Activated CD4-positive, alpha-beta T cell treated with anti-CD3 and anti-CD28 coated beads, Interleukin-2, amount 50 U/mL, for 24 hours (primary cell): ENCODE measurements around the gene NPFFR2.
"Not testable (repeated sequence)": the region's sequence is repeated elsewhere in the genome, so short reads cannot be mapped to it uniquely, and the experiment has no call there.

Experiments
- DNase-seq, 2 donors: peaks; one replicate each; pipeline ENCODE4 v3.0.0-alpha.2; 2020; ENCODE audit warnings: low read depth in 1 of 2, low spot score in 1 of 2

The NPFFR2 gene

DNA sequence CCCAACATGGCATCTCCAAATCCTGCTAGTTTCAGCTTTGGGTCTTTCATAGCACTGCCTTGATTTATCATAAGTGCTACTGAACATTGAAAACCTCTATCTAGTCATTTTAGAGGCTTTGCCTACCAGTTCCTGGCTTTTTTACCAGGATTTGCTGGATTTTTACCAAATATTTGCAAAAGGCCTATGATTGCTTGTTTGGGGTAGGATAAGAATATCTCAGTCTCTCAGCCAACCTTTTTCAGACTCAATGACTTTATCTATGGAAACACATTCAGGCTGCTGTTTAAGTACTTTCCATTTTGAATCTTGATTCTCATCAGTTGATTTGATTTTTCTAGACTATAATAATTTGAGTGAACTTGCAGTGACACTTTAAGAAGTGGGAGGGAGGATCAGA, 80.1 kb downstream of the NPFFR2 start:
- no peak for DNase-seq

DNA sequence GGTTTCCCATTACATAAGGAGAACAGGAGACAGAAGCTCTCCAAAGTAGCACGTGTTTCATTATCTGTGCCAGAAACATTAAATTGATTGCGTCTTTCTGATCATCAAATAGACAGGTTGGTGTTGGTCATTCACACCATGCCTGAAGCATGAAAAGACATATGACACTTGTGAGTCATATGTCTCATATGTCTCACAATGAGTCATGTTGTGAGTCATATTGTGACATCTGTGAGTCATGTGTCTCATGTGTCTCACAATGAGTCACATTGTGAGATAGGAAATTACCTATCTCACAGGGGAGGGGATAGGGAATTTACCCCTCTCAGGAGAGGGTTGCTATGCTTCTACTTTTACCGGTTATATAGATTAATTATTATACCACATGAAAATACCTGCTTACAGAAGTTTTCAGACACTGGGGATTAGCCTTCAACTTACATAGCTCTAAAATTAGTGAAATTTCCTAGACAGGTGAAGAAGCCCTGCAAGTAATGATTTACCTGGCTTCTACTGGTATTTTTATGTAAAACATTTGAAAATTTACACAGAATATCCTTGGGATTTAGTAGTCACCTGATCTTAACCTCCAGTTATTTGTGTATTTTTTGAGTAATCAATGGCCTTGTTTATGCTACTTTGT, 80.8 kb downstream of the NPFFR2 start:
- DNase-seq: peak in 1 of 2 donors; percentile 25

DNA sequence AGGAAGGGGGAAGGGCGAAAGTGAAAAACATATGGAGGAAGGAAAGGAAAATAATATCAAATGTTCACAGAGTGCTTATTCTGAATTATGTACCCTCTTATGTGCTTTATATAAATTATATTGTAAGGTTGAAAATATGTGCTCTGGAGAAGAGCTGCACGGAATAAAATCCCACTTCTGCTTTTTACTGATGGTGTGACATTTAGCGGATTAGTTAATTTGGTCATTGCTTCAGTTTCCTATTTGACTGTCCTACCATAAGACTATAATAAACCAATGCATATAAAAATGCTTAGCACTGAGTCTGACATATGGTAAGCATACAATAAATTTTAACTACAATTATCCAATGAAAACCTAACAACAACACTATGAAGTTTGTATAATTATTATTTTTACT, 86.2 kb downstream of the NPFFR2 start:
- DNase-seq: no peak

DNA sequence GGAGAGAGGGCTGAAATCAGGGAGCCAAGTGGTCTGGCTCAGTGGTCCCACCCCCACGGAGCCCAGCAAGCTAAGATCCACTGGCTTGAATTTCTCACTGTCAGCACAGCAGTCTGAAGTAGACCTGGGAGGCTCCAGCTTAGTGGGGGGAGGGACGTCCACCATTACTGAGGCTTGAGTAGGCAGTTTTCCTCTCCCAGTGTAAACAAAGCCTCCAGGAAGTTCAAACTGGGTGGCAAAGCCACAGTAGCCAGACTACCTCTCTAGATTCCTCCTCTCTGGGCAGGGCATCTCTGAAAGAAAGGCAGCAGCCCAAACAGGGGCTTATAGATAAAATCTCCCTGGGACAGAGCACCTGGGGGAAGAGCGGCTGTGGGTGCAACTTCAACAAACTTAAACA, 88.1 kb downstream of the NPFFR2 start:
- DNase-seq: no peak

DNA sequence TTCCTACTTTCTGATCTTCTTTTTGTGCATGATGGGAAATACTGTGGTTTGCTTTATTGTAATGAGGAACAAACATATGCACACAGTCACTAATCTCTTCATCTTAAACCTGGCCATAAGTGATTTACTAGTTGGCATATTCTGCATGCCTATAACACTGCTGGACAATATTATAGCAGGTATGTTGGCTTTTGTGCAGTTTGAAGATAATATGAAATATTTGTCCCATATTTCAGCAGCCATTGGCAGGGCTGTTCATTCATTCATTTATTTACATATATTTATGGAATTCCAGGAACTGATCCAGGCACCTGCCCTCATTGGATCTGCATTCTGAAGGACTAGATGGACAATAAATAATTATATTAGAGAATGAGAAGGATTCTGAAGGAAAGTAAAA, 96.9 kb downstream of the NPFFR2 start:
- DNase-seq: no peak

DNA sequence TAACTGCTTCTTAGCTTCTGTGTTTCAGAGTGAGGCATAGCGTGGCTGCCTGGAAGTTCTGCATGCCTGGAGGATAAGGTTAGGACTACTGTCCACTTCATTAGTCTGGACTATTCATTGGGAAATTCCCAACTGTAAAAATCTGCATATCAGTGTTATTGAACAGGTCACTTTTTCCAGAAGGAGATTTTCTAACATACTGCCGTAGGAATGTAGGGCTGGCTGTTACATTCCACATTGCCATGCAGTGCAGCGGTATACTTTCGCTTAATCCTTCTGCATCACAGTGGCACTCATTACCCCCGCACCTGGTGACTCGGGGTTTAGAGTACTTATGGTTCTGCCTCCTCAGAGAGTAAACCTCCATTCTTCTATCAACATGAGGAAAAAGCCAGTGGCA, 104.6 kb downstream of the NPFFR2 start:
- no peak for DNase-seq

DNA sequence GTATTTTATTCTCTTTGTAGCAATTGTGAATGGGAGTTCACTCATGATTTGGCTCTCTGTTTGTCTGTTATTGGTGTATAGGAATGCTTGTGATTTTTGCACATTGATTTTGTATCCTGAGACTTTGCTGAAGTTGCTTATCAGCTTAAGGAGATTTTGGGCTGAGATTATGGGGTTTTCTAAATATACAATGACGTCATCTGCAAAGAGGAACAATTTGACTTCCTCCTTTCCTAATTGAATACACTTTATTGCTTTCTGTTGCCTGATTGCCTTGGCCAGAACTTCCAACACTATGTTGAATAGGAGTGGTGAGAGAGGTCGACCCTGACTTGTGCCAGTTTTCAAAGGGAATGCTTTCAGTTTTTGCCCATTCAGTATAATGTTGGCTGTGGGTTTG, 108.2 kb downstream of the NPFFR2 start:
- DNase-seq: not testable (repeated sequence)

DNA sequence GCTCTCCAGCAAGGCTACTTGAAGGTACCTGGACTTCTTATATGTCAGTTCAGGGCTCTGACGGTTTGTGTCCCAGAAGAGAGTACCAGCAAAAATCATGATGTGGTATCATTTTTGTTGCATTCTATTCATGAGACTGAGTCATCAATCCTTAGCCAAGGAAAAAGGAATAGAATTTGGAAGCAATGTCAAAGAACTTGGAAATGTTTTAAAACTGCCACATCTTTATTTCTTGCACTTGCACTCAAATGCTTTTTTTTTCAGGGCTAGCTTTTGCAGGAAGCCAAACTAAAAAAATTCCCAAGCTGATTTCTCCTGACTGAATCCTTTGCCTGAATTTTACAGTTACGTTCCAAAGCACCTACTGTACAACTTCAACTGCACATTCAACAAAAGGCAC, 112.4 kb downstream of the NPFFR2 start:
- DNase-seq: no peak

DNA sequence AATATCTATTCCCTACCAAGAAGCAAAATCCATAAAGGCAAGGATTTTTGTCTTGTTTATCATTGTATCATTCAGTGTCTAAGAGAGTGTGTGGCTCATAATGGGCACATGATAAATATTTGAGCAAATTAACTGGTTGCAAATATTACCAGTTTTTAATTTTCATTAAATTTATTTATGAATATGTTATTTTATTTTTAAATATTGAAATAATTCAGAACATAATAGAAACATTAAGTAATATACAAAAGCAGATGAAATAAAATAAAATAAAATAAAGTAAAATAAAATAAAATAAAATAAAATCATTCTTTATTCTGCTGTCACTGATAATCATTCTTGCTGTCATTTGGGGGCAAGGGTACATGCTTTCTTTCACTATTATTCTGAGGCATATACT, 120.9 kb downstream of the NPFFR2 start:
- DNase-seq: no peak

DNA sequence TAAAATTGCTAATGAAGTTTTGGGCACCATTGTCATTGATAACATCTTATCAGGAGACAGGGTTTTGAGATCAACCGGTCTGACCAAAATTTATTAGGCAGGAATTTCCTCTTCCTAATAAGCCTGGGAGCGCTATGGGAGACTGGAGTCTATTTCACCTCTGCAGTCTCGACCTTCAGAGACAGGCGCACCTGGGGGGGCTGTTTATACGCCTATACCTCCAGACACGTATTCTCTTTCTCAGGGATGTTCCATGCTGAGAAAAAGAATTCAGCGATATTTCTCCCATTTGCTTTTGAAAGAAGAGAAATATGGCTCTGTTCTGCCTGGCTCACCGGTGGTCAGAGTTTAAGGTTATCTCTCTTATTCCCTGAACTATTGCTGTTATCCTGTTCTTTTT, 121.8 kb downstream of the NPFFR2 start:
- not testable (repeated sequence) for DNase-seq

DNA sequence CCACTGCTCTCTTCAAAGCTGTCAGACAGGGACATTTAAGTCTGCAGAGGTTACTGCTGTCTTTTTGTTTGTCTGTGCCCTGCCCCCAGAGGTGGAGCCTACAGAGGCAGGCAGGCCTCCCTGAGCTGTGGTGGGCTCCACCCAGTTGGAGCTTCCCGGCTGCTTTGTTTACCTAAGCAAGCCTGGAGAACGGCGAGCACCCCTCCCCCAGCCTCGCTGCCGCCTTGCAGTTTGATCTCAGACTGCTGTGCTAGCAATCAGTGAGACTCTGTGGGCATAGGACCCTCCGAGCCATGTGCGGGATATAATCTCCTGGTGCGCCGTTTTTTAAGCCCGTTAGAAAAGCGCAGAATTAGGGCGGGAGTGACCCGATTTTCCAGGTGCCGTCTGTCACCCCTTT, 137.5 kb downstream of the NPFFR2 start:
- DNase-seq: not testable (repeated sequence)

DNA sequence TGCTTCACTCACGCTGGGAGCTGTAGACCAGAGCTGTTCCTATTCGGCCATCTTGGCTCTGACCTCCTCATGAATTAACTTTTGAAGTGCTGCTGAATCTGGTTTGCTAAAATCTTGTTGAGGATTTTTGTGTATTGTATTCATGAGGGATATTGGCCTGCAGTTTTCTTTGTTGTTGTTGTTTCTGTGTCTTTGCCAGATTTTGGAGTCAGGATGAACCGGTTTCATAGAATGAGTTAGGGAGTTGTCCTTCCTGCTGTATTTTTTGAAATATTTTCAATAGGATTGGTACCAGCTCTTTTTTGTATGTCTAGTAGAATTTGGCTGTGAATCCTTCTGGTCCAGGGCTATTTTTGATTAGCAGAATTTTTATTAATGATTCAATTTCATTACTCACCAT, 138.1 kb downstream of the NPFFR2 start:
- no peak for DNase-seq

DNA sequence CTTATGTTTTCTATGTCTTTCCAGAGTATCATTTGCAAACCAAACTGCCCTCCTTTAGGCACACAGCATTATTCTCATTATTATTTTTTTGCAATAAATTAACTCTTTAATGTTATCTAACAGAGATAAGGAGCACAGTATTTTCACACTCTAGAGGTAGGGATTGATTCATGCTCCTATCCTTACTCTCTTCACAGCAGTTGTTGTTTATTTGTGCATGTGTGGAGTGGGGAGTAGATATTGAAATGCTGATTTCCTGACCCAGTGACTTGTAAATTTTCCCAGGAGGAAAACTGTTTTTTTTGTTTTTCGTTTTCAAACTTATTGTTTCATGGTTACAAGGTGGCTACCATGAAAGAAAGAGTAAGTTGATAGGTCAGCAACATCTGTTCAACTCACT, 140.0 kb downstream of the NPFFR2 start:
- DNase-seq: no peak

DNA sequence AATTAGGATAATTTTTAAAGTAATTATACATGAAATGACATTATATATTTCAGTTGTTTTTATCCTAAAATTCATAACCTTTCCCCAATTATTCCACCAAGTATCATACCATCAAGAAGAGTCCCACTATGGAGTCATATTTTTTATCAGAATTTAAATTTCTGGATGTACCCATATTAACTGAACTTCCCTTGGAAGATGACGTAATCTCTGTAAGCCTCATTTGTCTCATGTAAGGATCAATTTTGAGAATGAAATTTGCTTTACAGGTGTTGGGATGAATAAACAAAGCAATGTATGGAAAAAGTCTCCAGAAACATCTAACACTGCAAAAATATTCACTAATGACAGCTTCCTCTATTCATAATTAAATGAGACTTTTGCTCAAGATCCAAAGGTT, 147.5 kb downstream of the NPFFR2 start:
- no peak for DNase-seq

DNA sequence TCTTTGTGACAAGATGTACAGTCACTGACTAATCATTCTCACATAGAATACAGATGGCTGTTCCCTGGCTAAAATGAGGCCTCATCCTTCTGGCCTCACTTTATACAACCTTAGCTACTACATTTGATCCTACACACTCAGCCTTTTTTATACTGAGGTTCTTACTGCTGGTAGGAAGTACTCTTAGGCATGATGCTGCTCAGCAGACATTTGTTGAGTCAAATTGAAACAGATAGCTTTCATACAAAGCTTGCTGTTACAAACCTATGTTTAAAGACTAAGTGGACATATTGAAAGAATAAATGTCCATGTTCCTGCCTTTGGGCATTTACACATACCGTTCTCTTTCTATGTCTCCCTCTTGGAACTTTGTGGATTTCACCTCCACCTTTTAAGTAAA, 154.9 kb downstream of the NPFFR2 start:
- DNase-seq: no peak

DNA sequence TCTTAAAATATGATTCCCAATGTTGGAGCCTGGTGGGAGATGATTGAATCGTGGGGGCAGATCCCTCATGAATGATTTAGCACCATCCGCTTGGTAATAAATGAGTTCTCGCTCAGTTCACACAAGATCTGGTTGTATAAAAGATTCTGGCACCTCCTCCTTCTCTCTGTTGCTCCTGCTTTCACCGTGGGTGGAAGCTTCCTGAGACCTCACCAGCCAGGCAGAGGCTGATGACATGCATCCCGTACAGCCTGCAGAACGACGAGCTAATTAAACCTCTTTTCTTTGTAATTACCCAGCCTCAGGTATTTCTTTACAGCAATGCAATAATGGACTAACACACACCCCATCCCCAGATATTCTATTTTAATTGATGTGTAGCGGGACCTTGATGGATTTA, 162.2 kb downstream of the NPFFR2 start:
- no peak for DNase-seq

DNA sequence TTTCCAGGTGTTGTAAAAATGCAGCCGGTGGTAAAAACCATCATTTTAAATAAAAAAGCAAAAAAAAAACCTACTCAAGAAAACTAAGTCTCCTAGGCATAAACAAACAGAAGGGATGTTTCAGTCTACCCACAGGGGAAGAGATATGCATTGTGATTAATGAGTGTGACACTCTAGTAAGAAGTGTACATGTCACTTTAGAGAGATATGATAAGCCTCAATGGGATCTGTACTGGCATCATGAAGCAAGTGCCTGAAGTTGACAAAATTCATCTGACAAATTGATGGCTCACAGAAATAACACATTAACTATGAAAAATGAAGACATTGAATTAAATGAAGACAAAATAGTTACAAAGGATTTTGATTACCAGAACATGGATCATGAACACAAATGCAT, 162.7 kb downstream of the NPFFR2 start:
- DNase-seq: no peak
